HG03342 (cell line): ENCODE measurements around the gene C1orf159.
A peak's percentile ranks its signal among the peaks of the same experiment; 100 is the strongest.
"Not testable (repeated sequence)": the region's sequence is repeated elsewhere in the genome, so short reads cannot be mapped to it uniquely, and the experiment has no call there.

Source experiments
- ATAC-seq: cut with Tn5 transposase; IDR thresholded peaks from one replicate; pipeline ENCODE4 v1.9.1; 2021; ENCODE audit warnings: mild to moderate bottlenecking, moderate library complexity; ENCODE audit not compliant: unreplicated experiment

The C1orf159 gene

DNA sequence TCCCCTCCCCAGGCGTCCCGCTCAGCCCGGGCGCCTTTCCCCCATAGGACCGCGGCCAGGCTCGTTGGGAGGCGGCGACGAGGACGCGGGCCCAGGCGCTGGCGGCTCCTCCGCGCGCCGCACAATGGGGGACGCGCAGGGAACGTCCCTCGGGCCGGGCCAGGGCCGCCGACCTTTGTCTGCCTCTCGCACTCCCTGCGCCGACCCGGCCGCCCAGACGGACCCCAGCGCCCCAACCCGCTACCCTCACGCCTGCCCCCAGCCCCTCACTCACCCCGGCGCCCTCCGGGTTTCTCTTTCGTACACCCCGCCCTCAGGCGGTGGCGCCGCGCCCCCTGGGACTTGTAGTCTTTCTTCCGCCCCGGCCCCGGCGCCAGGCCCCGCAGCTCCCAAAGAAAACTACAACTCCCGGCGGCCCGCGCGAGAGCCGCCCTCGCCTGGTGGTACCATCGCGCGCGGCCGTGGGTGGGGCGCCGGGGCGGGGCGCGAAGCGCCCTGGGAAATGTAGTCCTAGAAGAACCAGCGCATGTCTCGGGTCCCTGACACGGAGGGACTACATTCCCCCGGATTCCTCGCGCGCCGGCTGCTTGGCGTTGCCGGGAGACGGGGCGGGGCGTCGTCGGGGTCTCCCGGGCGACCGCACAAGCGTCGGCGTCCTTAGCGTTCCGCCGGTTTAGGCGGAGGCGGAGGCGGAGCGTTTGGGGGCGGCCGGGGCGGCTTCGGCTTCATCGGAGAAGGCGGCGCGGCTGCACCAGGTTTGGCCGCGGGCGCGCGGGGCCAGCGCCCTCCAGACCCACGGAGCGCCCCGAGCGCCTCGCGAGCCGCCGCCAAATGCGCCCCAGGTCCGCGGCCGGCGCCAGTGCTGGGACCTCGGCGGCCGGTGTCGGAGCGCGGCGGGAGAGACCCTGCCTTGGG lies at the start of gene C1orf159:
C1orf159 (minus strand) TSS at position 304 of the 915 bp plus-strand sequence. CDS start 24,546 bp downstream, outside the sequence.
- peak; percentile 92 for ATAC-seq

DNA sequence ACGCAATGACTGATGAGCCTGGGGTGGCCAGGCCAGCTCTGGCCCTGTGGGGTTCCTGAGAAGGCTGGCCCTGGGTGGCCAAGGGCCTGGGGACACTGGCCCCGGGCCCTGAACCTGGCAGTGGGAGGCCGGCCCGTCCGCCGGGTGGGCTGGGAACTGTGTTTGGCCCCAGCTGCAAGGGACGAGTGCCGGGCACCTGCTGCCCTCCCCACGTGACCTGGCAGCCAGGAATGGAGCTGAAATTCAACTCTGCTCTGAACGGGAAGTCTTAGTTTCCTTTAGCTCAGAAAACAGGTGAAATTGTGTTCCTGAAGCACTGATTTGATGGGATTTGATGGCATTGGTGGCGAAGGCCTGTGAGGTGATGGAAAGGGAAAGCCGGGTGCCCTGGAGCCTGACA lies 49.6 kb upstream of the C1orf159 start:
- no peak for ATAC-seq

DNA sequence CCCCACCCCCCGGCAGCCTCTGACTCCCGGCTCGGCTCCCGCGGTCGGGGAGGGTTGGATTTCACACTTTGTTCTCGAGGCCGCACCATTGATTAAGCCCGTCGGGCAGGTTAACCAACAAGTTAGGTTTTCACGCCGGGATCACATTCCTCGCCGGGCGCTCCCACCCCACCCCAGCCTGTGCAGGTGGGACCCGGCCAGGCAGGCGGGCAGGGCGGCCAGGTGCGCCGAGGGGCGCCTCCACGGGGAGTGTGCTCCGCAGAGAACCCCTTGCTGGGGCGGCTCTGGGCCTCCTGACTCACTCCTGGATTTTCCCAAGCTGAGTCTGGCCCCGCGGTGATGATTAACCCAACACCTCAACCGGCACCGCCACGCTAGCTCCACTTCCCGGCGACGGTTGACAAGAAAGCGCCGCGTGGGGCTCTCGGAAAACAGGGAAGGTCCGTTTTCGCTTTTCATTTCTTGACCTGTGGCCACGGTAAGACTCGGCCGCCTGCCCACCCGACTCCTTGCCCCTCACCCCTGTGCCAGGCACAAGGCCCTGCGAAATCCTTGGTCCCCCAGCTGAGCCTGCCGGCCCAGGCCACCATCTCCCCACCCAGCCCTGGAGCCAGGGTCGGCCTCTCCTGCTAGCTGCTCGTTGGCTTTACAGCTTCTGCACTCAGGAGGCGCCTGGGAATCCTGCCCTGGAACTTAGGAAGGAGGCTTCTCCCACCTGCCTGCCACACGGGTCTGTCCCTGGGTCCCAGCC lies 49.0 kb upstream of the C1orf159 start:
- ATAC-seq = no peak

DNA sequence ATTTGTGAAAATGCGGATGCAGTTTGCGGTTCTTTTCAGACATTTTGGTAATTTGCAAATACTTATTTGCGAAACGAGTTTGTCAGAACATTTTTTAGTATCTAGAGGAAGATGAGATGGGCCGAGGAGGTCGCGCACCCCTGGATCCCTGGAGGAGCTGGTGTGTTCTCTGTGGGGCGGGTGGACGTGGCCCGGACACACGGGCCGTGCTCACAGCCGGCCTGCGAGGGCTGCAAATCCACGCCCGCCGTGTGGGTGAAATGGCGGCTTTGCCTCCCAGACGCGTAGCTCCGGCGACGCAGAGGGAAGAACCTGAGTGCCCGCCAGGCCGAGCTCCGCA lies 48.4 kb upstream of the C1orf159 start:
- ATAC-seq = no peak

DNA sequence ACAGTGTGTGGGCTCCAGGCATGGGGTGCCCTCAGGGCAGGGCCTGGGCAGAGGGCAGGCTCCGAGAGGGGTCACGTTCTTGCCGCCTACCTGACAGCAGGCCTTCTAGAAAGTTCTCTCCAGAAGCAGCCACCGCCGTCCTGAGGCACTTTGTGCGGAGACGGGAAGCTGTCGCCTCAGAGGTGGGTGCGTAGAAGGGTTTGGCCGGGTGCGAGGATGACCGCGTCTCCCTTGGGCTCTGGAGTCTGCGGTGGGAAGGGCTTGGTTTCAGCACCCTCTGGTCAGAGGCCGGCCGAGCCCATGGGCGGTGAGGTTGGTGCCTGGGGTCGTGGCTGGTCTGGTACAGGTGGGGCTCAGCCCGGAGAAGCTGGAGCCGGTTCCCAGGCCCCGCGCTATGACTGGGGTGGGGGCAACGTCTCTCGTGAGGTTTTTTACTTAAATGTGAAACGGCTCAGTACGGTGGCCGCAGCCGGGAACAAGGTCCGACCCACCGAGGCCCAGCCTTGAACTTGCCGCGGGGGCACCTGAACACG lies 47.7 kb upstream of the C1orf159 start:
- no peak for ATAC-seq

DNA sequence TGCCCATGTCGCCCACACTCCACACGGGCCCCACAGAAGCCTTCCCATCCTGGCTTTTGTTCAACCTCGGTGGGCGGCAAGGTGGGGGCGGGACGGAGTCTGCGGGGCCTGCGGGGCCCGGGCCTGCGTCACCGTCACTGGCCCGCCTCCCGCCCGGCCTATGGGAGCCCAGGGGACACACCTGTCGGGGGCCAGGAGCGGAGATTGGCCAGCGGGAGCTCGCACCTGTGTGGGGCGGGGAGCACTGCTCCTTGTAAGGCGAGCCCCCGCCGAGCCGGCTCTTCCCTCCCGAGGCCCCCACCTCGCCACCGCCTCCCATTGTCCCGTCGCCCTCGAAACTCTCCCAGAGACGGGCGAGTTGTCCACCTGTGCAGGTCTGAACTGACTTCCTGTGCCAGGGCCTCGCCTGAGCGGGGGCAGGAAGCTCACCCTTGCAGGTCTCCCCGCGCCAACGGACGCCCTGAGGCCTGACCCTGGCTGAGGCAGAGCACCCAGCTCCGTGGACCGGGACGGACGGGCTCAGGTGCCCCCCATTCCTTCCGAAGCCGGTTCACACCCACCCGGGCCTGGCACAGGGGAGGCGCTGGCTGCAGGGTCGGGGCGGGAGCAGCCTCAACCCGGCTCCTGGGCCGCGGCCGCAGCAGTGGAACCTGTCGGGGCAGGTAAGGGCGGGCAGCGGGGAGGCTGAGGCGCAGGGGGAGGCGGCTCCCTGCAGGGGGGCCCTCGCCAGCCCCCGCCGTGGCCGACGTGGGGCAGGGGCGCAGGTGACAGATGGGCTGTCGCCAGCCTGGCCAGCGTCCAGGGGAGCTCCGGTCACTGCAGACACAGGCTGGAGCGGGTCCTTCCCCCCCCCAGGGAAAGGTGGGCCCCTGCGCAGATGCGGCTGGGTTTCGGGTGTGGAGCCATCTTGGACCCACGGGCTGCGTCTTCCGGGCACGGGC lies 47.0 kb upstream of the C1orf159 start:
- ATAC-seq = no peak

DNA sequence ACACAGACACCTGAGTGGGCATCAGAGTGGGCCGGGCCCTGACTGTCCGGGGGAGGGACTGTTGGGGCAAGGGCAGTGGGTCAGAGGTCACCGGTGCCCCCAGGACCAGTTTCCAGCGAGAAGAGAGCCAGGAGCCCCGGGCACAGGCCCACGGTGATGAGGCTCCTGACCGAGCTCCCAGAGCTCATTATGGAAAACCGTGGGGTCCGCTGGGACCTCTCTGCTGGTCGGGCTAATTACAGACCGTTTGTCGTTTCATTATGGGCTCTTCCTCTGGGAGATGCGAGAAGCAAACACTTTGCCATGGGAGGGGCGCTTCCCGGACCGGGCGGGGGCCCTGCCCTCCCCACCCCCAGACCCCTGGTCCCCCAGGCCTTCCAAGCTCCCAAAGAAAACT lies 45.8 kb upstream of the C1orf159 start:
- ATAC-seq = no peak

DNA sequence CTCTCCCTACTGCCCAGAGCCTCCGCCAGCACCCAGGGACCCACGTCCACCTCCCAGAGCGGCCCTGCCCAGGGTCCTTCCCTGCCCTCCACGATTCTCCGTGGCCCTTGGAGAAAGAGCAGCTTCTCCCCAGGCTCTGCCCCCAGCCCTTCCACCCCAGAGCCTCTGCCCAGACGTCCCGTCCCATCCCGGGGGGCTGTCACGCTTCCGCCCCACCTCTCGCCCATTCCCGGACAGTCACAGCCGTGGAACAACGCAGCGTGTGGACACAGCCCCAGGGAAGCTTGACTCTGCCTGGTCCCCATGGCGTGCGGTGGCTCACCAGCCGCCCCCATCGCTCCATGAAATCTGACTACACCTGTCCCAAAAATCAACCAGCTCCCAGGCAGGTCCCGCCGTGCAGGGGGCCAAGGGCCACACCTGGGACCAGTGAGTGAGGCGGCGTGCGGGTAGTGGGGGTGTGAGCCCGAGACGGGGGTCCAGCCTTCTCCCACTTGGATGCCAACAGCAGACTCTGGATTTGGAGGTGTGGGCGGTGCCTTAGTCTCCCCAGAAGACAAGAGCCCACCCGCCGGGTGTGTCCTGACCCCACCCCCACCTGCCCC lies 45.3 kb upstream of the C1orf159 start:
- no peak for ATAC-seq

DNA sequence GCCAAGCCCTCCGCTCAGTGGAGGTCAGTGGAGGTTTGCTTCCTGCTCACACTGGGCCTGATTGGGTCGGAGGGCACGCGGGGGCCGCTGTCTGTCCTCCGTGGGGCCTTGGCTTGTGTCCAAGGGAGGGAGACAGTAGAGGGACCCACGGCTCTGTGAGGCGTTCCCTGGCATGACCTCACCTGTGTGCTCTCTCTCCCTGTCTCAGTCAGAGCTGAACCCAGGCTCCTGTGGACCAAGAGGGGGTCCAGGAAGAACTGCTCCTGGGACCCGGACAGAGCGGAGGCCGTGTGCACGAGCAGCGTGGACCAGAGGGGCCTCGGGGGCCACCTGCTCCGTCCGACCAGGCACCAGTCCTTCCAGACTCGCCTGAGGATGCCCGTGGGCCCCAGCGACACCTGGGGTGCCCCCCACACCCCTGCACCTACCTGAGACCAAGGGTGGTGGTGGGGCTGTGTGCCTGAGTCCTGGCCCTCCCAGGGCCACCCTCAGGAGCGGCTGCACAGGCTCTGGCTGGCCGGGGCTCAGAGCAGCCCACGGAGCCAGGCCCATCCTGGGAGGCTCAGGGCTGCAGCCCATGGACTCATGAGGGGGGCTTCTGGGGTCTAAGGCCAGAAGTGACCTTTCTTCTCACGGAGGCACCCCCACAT lies 44.5 kb upstream of the C1orf159 start:
- ATAC-seq = no peak

DNA sequence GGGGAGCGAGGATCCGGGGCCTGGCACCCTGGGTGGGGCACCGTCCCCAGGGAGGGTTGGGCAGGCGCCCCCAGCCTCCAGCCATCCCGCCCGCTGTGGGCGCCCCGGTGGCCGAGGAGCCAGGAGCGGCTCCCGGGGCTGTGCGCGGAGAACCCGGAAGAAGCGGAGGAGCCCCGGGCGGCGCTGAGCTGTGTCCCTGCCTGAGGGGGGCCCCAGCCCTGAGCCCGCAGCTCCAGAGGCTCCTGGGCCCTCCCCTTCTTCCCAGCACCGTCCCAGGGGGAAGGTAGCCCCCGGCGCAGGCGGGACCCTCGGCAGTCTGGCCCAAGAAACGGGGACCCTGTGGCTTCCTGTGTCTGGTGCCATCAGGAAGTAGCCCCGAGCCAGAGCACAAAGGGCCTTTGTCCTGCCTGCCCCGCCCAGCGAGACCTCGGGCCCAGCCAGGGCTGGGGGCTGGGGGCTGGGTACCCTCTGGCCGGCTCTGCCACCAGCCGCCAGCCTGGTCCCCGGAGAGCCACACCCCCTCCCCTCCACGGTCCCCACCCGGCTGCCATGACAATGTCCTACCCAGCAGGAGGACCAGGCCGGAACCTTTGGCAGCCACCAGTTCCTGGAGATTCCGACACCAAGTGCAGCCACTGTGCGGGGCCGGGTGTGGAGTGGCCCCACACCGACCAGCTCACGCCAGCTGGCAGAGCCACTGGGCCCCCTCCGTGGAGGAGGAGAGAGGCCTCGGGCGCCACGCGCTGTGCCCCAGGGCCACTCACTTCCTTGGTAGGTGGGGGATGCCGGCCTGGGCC lies 42.2 kb upstream of the C1orf159 start:
- peak; percentile 39 for ATAC-seq

DNA sequence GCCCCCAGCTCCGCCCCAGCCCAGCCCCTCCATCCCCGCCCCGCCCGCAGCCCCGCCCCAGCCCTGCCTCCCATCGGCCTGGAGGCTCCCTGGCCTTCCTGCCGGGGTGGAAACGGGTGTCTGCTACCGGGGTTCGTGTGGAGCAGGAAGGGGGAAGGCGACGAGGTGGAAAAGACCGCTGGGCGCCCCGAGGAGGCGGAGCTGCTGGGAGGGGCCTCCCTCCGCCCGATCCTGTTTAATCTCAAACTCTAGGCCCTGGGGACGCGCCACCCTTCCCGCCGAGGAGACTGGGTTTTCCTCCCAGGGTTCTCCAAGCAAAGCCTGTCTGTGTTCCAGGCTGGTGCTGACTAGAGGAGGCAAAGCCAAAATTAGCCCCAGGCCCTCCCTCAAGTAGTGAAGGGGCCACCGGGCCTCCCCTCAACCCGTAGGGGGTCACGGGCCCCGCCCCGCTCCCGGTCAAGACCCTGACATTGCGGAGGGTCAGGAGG lies 41.6 kb upstream of the C1orf159 start:
- peak; percentile 39 for ATAC-seq

DNA sequence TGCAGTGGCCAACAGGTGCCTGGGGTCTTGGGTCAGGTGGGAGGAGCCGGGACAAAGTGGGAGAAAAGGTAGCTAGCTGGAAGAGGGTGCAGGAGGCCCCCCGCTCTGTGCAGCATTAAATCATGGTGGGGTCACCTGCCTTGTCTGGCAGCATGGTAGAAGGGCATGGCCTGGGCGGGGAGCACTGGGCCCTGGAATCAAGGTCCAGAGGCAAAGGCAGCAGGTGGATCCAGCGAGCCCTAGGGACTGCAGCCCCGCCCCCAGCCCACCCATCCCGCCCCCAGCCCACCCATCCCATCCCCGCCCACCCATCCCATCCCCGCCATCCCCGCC lies 41.1 kb upstream of the C1orf159 start:
- ATAC-seq = no peak

DNA sequence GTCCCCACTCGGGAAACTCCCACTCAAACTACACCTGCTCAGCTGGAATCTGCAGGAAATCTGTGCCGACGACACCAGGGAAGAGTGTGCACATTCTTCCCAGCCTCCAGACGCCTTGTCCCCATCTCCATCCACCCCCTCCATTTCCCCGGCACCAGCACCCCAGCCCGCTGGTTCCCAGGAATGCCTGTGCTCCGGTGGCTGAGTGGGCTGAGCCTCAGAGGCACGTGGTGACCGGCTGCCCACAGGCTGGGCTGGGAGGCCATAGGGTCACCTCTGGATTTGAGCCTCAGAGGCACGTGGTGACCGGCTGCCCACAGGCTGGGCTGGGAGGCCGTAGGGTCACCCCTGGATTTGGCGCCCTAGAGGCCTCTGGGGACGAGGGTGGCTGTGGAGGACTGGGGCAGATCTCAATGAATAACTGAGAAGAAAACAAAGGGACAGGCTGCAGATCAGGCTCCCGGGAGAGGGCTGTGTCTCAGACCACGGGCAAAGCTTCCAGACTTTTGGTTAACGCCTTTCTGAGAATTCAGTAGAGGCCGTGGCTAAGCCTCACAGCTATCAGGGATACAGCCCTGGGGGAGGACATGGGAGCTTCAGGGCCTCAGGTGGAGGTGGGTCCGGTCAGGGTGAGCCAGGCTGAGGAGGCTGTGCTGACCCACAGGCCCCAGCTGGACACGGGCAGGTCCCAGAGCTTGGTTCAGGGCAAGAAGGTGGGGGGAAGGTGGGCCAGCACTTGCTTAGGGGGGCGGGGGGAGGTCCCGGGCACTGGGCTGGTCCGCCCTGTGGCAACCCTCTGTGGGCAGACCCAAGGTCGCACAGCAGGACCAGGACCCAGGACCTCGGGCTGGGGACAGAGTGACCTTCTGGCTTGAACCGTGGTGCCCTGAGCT lies 40.5 kb upstream of the C1orf159 start:
- ATAC-seq = no peak

DNA sequence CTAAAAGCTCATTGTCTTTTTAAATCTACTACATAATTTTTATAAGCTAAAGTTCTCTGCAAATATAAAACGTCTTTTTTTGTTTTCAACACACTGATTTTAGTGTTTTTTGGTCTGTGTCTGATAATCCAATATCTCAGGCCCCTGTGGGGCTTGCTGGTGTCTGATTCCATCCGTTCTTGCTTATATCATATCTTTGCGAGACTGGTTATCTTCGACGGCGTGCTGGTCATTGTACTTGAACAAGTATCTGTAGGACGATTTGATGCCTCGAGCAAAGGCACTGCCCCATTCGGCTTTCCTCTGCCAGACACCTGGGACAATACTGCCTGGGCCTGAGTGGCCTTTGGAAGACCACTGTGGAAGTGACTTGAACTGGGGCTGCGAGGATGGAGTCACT lies 39.4 kb upstream of the C1orf159 start:
- no peak for ATAC-seq

DNA sequence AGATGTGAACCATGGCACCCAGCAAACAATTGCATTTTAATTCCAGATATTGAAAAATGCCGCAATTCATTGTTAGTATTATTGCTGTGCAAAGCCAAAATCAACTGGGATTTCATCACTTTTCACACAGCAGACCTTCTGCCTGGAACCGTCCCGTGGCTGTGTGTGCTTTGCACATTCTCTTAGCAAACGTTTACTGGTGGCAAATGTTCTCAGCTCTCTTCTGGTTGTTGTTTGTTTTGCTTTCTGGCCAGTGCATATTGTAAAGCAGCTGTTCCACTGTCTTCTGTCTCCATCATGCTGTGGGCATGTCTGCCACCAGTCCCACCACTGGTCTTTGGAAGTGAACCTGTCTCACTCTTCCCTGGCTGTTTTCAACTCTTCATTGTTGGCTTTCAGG lies 38.0 kb upstream of the C1orf159 start:
- ATAC-seq = no peak

DNA sequence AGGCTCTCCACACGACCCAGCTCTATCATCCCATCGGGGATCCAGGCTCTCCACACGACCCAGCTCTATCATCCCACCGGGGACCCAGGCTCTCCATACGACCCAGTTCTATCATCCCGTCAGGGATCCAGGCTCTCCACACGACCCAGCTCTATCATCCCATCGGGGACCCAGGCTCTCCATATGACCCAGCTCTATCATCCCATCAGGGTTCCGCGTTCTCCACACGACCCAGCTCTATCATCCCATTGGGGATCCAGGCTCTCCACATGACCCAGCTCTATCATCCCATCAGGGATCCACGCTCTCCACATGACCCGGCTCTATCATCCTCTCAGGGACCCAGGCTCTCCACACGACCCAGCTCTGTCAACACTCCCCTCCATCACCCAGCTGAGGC lies 37.3 kb upstream of the C1orf159 start:
- ATAC-seq = not testable (repeated sequence)

DNA sequence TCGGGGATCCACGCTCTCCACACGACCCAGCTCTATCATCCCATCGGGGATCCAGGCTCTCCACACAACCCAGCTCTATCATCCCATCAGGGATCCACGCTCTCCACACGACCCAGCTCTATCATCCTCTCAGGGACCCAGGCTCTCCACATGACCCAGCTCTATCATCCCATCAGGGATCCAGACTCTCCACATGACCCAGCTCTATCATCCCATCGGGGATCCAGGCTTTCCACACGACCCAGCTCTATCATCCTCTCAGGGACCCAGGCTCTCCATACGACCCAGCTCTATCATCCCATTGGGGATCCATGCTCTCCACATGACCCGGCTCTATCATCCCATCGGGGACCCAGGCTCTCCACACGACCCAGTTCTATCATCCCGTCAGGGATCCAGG lies 36.5 kb upstream of the C1orf159 start:
- not testable (repeated sequence) for ATAC-seq

DNA sequence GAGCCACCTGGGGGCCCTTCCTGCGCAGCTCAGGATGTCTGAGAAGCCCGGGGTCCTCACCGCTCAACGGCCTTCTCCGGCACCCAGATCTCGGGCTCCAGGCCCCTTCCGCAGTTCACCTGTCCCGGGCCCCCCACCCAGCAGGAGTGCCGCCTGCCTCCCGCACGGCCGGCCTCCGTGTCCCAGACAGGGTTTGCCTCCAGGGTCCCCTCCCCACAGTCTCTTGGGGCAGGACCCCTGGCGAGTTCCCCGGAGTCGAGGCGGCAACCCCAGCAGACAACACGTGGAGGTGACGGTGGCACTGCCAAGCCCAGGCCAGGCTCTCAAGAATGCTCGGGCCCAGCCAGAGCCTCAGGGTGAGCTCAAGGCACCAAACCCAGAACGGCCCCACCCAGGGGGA lies 35.4 kb upstream of the C1orf159 start:
- no peak for ATAC-seq
